Superior temporal gyrus (tissue), 1 donor: ENCODE measurements around the gene ACBD4.

Experiments used
- DNase-seq: peaks from one replicate; pipeline ENCODE4 v3.0.0-alpha.2; 2016; ENCODE audit errors: extremely low spot score

Gene ACBD4

GRCh38 chr17:45104497-45104896 is 31.0 kb upstream of the ACBD4 start:
- no peak for DNase-seq

- no peak for DNase-seq
These were observed 30.4 kb upstream of the ACBD4 start for GRCh38 chr17:45104907-45105624.

GRCh38 chr17:45106096-45106495 is 29.4 kb upstream of the ACBD4 start:
- no peak for DNase-seq

- DNase-seq = peak; percentile 40
These were observed 28.9 kb upstream of the ACBD4 start for GRCh38 chr17:45106582-45106981.

GRCh38 chr17:45107293-45108010 is 28.0 kb upstream of the ACBD4 start:
- no peak for DNase-seq

- no peak for DNase-seq
These were observed 27.4 kb upstream of the ACBD4 start for GRCh38 chr17:45108051-45108450.

GRCh38 chr17:45108595-45109521 is 26.6 kb upstream of the ACBD4 start:
- no peak for DNase-seq

- peak; percentile 33 for DNase-seq
These were observed 24.5 kb upstream of the ACBD4 start for GRCh38 chr17:45110676-45111611.

GRCh38 chr17:45111850-45112249 is 23.6 kb upstream of the ACBD4 start:
- DNase-seq = no peak

GRCh38 chr17:45112559-45113423 is 22.7 kb upstream of the ACBD4 start:
- DNase-seq = no peak

GRCh38 chr17:45113424-45113754 is 22.1 kb upstream of the ACBD4 start:
- DNase-seq = no peak

- no peak for DNase-seq
These were observed 21.2 kb upstream of the ACBD4 start for GRCh38 chr17:45114117-45114932.

- DNase-seq = no peak
These were observed 20.4 kb upstream of the ACBD4 start for GRCh38 chr17:45115015-45115625.

GRCh38 chr17:45115871-45116270 is 19.6 kb upstream of the ACBD4 start:
- peak; percentile 30 for DNase-seq

GRCh38 chr17:45116434-45117016 is 19.0 kb upstream of the ACBD4 start:
- DNase-seq = no peak

GRCh38 chr17:45117334-45117733 is 18.2 kb upstream of the ACBD4 start:
- no peak for DNase-seq

- DNase-seq = no peak
These were observed 17.4 kb upstream of the ACBD4 start for GRCh38 chr17:45117848-45118646.

GRCh38 chr17:45118691-45119090 is 16.8 kb upstream of the ACBD4 start:
- no peak for DNase-seq
